GM12873 (cell line): ENCODE measurements around the gene GPC6.

ENCODE experiments used
- TF ChIP-seq, protein P1 (sequence below): IDR thresholded peaks from 2 replicates; pipeline ENCODE4 v1.5.1; 2012; ENCODE audit warnings: low read depth, mild to moderate bottlenecking, moderate library complexity, low read length, control low read depth; ENCODE audit not compliant: insufficient read depth; ENCODE audit errors: missing control alignments

The GPC6 gene

DNA sequence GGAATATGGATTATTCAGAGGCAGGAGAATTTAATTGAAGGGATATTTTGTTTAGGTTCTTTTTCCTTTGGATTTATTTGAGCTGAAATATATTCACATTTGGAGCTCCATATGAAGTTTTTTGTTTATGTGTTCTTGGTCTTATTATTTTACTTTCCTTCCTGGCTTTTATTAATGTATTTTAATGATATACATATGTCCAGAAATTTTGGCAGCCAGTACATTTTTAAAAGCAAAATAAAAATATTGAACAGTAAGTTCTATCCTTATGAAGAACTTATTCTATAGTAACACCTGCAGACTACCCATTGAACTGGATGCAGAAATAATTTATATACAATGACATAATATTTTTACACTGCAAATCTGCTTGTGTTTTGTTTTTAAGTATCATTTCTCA is 323.6 kb downstream of the GPC6 start:
- TF ChIP-seq, protein P1, sequence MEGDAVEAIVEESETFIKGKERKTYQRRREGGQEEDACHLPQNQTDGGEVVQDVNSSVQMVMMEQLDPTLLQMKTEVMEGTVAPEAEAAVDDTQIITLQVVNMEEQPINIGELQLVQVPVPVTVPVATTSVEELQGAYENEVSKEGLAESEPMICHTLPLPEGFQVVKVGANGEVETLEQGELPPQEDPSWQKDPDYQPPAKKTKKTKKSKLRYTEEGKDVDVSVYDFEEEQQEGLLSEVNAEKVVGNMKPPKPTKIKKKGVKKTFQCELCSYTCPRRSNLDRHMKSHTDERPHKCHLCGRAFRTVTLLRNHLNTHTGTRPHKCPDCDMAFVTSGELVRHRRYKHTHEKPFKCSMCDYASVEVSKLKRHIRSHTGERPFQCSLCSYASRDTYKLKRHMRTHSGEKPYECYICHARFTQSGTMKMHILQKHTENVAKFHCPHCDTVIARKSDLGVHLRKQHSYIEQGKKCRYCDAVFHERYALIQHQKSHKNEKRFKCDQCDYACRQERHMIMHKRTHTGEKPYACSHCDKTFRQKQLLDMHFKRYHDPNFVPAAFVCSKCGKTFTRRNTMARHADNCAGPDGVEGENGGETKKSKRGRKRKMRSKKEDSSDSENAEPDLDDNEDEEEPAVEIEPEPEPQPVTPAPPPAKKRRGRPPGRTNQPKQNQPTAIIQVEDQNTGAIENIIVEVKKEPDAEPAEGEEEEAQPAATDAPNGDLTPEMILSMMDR, result no peak

DNA sequence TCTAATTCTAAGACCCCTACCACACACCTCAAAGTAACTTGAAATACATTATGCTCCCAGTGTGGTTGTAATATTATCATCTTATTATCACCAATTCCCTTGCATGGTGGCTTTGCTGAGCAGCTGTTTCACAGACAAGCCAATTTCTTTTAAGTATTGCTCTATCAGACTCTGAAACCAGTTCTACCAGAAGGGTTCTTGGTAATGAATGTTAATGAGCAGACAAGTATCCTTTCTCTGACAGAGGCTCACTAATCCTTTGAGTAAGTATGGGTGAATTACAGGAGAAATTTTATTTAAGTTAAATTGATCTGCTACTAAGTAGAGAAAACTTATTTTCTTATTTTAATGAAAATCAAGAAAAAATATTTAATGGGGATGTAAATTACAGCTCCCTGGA is 326.0 kb downstream of the GPC6 start:
- TF ChIP-seq, protein P1, result no peak

DNA sequence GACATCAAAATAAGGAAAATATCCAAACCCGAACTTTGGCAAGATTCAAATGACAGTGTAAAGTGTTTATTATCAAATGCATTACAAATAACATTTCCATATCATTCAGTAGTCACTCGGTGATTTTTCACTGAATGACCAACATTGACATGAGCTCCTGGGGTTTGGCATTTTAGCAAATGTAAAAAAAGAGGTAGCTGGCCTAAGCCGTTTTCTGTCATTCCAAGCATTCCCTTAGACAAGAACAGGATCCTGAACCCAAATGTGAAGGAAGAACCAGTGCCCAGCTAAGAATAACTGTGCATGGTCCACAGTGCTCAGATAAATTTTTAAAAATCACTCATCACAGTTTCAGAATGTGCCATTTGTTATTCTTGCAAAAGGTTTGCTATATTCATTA is 327.9 kb downstream of the GPC6 start:
- TF ChIP-seq, protein P1, result no peak

DNA sequence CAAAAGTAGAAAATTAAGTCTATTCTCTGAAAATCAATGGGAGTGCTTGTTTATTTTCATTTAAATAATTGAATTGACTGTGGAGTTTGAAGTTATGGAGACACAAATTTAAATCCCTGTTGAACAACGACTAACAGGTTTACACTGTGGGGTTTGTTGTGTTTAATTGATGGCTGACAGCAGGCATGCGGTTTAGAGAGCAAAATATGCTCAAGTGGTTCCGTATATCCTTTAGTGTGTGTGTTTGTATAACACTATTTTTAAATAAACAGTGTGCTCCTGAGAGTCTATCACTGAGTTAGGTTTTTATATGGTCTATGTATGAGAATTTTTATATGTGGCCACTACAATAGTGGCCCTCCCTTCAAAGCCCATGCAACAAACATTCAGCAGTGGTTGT is 332.0 kb downstream of the GPC6 start:
- TF ChIP-seq, protein P1, result no peak

DNA sequence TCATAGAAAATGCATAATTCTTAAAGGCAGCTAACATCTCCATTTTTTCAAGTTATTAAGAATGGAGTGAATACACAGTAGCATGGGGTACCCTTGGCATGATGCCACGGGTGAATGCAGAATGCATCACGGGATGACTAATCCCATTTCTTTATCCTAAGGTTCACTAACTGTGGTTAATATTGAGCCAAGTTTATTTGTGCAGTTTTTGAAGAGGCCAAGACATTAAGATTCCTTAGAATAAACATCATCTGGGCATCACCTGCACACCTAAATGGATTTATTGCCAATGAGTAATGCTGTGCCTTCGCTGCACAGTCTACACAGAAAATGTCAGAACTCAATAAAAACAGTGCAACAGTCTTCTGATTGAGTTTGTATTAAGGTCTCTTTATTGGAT is 333.1 kb downstream of the GPC6 start:
- TF ChIP-seq, protein P1, result no peak

DNA sequence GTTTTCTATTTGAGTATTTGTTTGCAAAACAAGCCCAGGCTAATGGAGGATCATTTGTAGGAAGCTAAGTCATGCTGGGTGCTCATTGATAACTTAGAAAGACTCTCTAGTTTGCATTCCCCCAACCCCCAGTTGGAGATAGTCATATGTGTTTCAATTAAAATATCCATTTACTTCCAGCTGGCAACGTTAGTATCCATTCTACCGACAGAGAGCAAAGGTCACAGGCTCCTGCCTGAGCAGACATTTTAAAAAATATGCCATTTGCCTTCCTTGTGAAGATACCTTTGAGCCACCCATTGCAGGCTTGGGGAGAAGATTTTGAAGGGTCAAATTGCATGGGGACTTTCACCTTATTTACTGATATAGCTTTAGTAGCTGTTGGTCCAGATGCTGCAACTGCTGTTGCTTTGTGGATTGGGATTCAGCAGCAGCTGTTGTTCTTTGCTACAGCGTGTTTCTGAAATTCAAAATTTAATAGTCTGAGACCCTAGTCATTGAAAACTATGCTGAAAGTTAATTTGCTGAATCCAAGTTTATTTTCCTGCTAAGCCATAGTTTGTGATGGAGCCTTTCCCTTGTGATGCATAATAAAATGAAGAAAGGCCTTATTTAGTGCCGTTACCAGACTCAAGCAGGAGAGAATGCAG is 335.1 kb downstream of the GPC6 start:
- TF ChIP-seq, protein P1, result no peak

DNA sequence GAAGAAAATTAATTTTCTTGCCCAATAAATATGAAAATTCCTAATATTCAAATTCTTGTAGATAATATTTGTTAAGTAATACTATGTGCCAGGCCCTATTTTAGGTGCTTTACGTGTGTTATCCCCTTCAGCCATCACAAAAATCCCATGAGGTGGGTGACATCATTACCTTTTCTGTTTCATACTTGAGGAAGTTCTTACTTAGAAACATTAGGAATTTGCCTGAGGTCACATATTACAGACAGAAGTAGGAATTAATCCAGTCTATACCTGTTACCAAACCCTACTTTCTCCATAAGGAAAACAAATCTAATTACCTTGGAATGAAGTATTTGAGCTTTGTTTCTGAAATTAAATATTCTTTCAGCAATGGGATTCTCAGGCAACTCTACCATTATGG is 336.1 kb downstream of the GPC6 start:
- TF ChIP-seq, protein P1, result no peak
